ENCODE results near the gene SLC15A4. TPM values are rescaled to one million over a fixed set of nuclear protein-coding genes. Genes with fewer than 3 reads are reported as not detected.

The SLC15A4 gene
- total RNA-seq, 1 experiment from 2014 or later, result 21.6 TPM

GRCh38 chr12:128761379-128761790 lies 62.4 kb downstream of the SLC15A4 start:
- no peak for DNase-seq
- WGBS (ENCODE audit: extremely low coverage, insufficient read length, low lambda C conversion rate), result no CpG with 5 or more reads among the region's 4 CpGs

More at GRCh38 chr12:128761379-128761790, 62.4 kb downstream of the SLC15A4 start:
- Histone ChIP-seq H3K9ac (ENCODE audit: extremely low read depth, insufficient read length, low read length) (no peak overlapping the region), H2BK15ac (ENCODE audit: low read depth, low read length) (no peak overlapping the region), H3K4me2 (ENCODE audit: insufficient read depth, insufficient read length, low read length) (no peak overlapping the region), H2BK20ac (ENCODE audit: low read depth, low read length, poor library complexity, severe bottlenecking) (no peak overlapping the region), H2AFZ (ENCODE audit: low read length) (no peak overlapping the region), H3K14ac (ENCODE audit: insufficient read depth, low read length) (no peak overlapping the region; the same call in 1 of the 2 replicates), H3K4me1 (ENCODE audit: insufficient read depth, low read length) (no peaks in the 10 kb centered on the region; the same call in 1 of the 2 replicates), H2BK120ac (ENCODE audit: low read depth, low read length, poor library complexity, severe bottlenecking) (no peak overlapping the region), H2BK5ac (ENCODE audit: insufficient read length, low read length) (no peak overlapping the region), H2AK5ac (ENCODE audit: insufficient read length, low read length) (no peak overlapping the region), H3K79me1 (ENCODE audit: insufficient read depth, low read depth, low read length, poor library complexity, severe bottlenecking) (no peaks in the 10 kb centered on the region), H3K56ac (ENCODE audit: insufficient read length, low read depth, low read length) (no peak overlapping the region), H3T11ph (ENCODE audit: low read length) (no peak overlapping the region), H3K4ac (ENCODE audit: low read depth, low read length) (no peak overlapping the region), H3K27ac (ENCODE audit: insufficient read length, low read depth, low read length) (no peak overlapping the region), H4K91ac (ENCODE audit: insufficient read length, low read depth, low read length) (no peak overlapping the region), H3K9me3 (ENCODE audit: control insufficient read depth, low read depth, low read length) (no peaks in the 10 kb centered on the region), H3K79me2 (ENCODE audit: insufficient read depth, low read length) (no peaks in the 10 kb centered on the region), H3K18ac (ENCODE audit: insufficient read length, low read depth, low read length) (no peak overlapping the region), H4K8ac (replicated peaks; ENCODE audit: insufficient read length, low read depth, low read length) (no peak overlapping the region), H3K23ac (ENCODE audit: insufficient read length, low read depth, low read length) (no peak overlapping the region), H4K20me1 (ENCODE audit: control insufficient read depth, insufficient read depth, insufficient read length) (no peaks in the 10 kb centered on the region), H2BK12ac (ENCODE audit: insufficient read length, low read depth, low read length) (no peak overlapping the region), H3K27me3 (ENCODE audit: insufficient read depth, low read length) (no peaks in the 10 kb centered on the region), H4K5ac (ENCODE audit: insufficient read length, low read depth, low read length) (no peak overlapping the region), H3K23me2 (ENCODE audit: insufficient read length, low read depth, low read length, poor library complexity, severe bottlenecking) (no peaks in the 10 kb centered on the region)
- Mint-ChIP-seq H3K4me1 (peaks cover 3 to 8% of the 10 kb centered on the region in 2 experiments; a peak in 2 of 4 replicates), H3K27me3 (ENCODE audit: low read depth) (peaks cover 34% of the 10 kb centered on the region), H3K36me3 (ENCODE audit: insufficient read depth in 1 of 3, low read depth in 3 of 3) (peaks cover 0 to 1% (median 0%) of the 10 kb centered on the region in 3 experiments; a peak in 2 of 7 replicates), H3K4me3 (no peak overlapping the region), H3K27ac (no peak overlapping the region), H3K9me3 (peaks cover under 1% of the 10 kb centered on the region in 2 experiments; a peak in 2 of 5 replicates)
- TF ChIP-seq CTCF (conservative IDR thresholded peaks at IDR 0.05), result no peak
